PC-3 (cell line): ENCODE data around the gene GNG10. TPM values are rescaled to one million over a fixed set of nuclear protein-coding genes. Genes with fewer than 3 reads are reported as not detected.

Experiments used
- ATAC-seq: fragments of 200-7000 bp; cut with Tn5 transposase; 2 replicates; pipeline ENCODE4 v1.9.1; 2020; ENCODE audit warnings: mild to moderate bottlenecking, moderate library complexity
- BruUV-seq: library from RNA; stranded (reverse); fragments of 400-500 nt; replicated peaks from 2 replicates; lab custom pipeline; 2021; lab: Mats Ljungman, UMichigan
- CTCF ChIA-PET: fragments of 300-600 bp; sonication (Branson Sonifier 250); formaldehyde crosslinking; loops from one replicate; lab custom pipeline; 2022; ENCODE audit warnings: antibody characterized with exemption; lab: Charles Lee
- POLR2A ChIA-PET: fragments of 300-600 bp; sonication (Branson Sonifier 250); formaldehyde crosslinking; loops from one replicate; lab custom pipeline; 2022; ENCODE audit warnings: antibody characterized with exemption; ENCODE audit not compliant: unreplicated experiment; lab: Charles Lee
- DNase-seq: peaks from one replicate; pipeline ENCODE4 v3.0.0-alpha.2; 2015
- H2AFZ ChIP-seq: fragments of 300-600 bp; sonication (generic); 2 replicates; pipeline ENCODE4 v1.6.0; 2016; ENCODE audit warnings: antibody characterized with exemption, low read length
- H3F3A ChIP-seq: fragments of 300-600 bp; sonication (generic); one replicate; pipeline ENCODE4 v1.6.0; 2017; ENCODE audit warnings: antibody characterized with exemption, low read length, control low read depth, mild to moderate bottlenecking; ENCODE audit not compliant: unreplicated experiment
- H3K27ac ChIP-seq: fragments of 300-600 bp; sonication (generic); 2 replicates; pipeline ENCODE4 v1.5.1; 2016; ENCODE audit warnings: mild to moderate bottlenecking, low read length
- H3K27me3 ChIP-seq: fragments of 300-600 bp; sonication (generic); 2 replicates; pipeline ENCODE4 v1.6.1; 2016; ENCODE audit warnings: low read length, mixed read lengths
- H3K36me3 ChIP-seq: fragments of 300-600 bp; sonication (generic); 2 replicates; pipeline ENCODE4 v1.6.1; 2016; ENCODE audit warnings: low read depth, mixed run types, low read length, mixed read lengths
- H3K4me1 ChIP-seq: fragments of 300-600 bp; sonication (generic); 2 replicates; pipeline ENCODE4 v1.5.1; 2016; ENCODE audit warnings: low read length; ENCODE audit not compliant: insufficient read depth
- H3K4me2 ChIP-seq: fragments of 300-600 bp; sonication (generic); 2 replicates; pipeline ENCODE4 v1.6.0; 2016; ENCODE audit warnings: low read length
- H3K4me3 ChIP-seq: fragments of 300-600 bp; sonication (generic); 2 replicates; pipeline ENCODE4 v1.5.1; 2016; ENCODE audit warnings: mild to moderate bottlenecking, low read length, mixed read lengths
- H3K79me2 ChIP-seq: fragments of 300-600 bp; sonication (generic); 2 replicates; pipeline ENCODE4 v1.6.1; 2017; ENCODE audit warnings: low read length, mixed read lengths
- H3K9ac ChIP-seq: fragments of 300-600 bp; sonication (generic); 2 replicates; pipeline ENCODE4 v1.6.0; 2016; ENCODE audit warnings: mild to moderate bottlenecking, low read length
- H3K9me2 ChIP-seq: fragments of 300-600 bp; sonication (generic); replicated peaks from 2 replicates; pipeline ENCODE4 v1.6.1; 2016; ENCODE audit warnings: mixed run types, low read length, mixed read lengths
- H3K9me3 ChIP-seq: fragments of 300-600 bp; sonication (generic); 2 replicates; pipeline ENCODE4 v1.6.1; 2016; ENCODE audit warnings: low read length, mixed read lengths
- H4K20me1 ChIP-seq: fragments of 300-600 bp; sonication (generic); 2 replicates; pipeline ENCODE4 v1.6.1; 2016; ENCODE audit warnings: low read length, mixed read lengths
- CTCF ChIP-seq: fragments of 300-600 bp; sonication (generic); conservative IDR thresholded peaks from 2 replicates; pipeline ENCODE4 v1.5.1; 2017; ENCODE audit warnings: antibody characterized with exemption, low read depth, mild to moderate bottlenecking, low read length
- EZH2 ChIP-seq: fragments of 300-600 bp; sonication (generic); IDR thresholded peaks from one replicate; pipeline ENCODE4 v1.6.1; 2017; ENCODE audit warnings: antibody characterized with exemption, mild to moderate bottlenecking, low read length; ENCODE audit not compliant: unreplicated experiment
- EZH2phosphoT487 ChIP-seq: fragments of 300-600 bp; sonication (generic); IDR thresholded peaks from 2 replicates; pipeline ENCODE4 v1.6.1; 2018; ENCODE audit warnings: mild to moderate bottlenecking, antibody characterized with exemption, low read length, borderline replicate concordance
- intact Hi-C: fragments of 100-400 bp; cut with micrococcal nuclease; formaldehyde crosslinking; loops from 2 replicates; pipeline ENCODE4 v1.9.0; 2023
- total RNA-seq: library from RNA; depleted of rRNA; stranded (reverse); fragments of >200 nt; gene quantifications from 2 replicates; pipeline ENCODE4 v1.2.3, GENCODE V29; 2014

Gene GNG10
- total RNA-seq, 1 experiment from 2014 or later: 50.7 TPM

GRCh38 chr9:111630182-111630963 is 31.0 kb upstream of the GNG10 start:
- Histone ChIP-seq H3K36me3 (no peaks in the 10 kb centered on the region), H4K20me1 (peaks cover 35% of the 10 kb centered on the region), H3K4me1 (peaks cover 17% of the 10 kb centered on the region; the same call in 1 of the 2 replicates), H3F3A (no peaks in the 10 kb centered on the region), H3K27me3 (no peaks in the 10 kb centered on the region), H3K9me3 (no peaks in the 10 kb centered on the region), H3K9me2 (no peaks in the 10 kb centered on the region), H3K27ac (no peak overlapping the region), H2AFZ (peak overlapping the region; percentile 93), H3K9ac (peak overlapping the region; percentile 91), H3K79me2 (peaks cover 43% of the 10 kb centered on the region), H3K4me2 (peak overlapping the region; percentile 94), H3K4me3 (peak overlapping the region; percentile 93)
- DNase-seq (no peak), ATAC-seq (peak; percentile 45)
- ChIA-PET CTCF (no interaction called here), POLR2A (no interaction called here)
- intact Hi-C loops: no loop called here
- TSS peak; percentile 80 for BruUV-seq
- TF ChIP-seq EZH2 (no peak), EZH2phosphoT487 (no peak), CTCF (no peak)

- H3K9me2 ChIP-seq: no peaks in the 10 kb centered on the region
- intact Hi-C loops: no loop called here
- H3K9me3 ChIP-seq: no peaks in the 10 kb centered on the region
- ChIA-PET CTCF (no interaction called here), POLR2A (no interaction called here)
- peak overlapping the region; percentile 93 for H3K4me3 ChIP-seq
- H2AFZ ChIP-seq: peak overlapping the region; percentile 93
- TF ChIP-seq CTCF (no peak), EZH2phosphoT487 (no peak), EZH2 (no peak)
- ATAC-seq: no peak; the same call in 1 of the 2 replicates
- DNase-seq: no peak
- no peaks in the 10 kb centered on the region for H3K36me3 ChIP-seq
- BruUV-seq: no TSS peak
- peak overlapping the region; percentile 94 for H3K4me2 ChIP-seq
- H3K79me2 ChIP-seq: peaks cover 48% of the 10 kb centered on the region
- no peak overlapping the region for H3K27ac ChIP-seq
- peaks cover 17% of the 10 kb centered on the region; the same call in 1 of the 2 replicates for H3K4me1 ChIP-seq
- H3K27me3 ChIP-seq: no peaks in the 10 kb centered on the region
- peak overlapping the region; percentile 91 for H3K9ac ChIP-seq
- H4K20me1 ChIP-seq: peaks cover 40% of the 10 kb centered on the region
- no peaks in the 10 kb centered on the region for H3F3A ChIP-seq
Measured at GRCh38 chr9:111630964-111631213, 30.5 kb upstream of the GNG10 start.

GRCh38 chr9:111631214-111631971 is 30.0 kb upstream of the GNG10 start, which contains the start of gene DNAJC25:
Gene DNAJC25, plus strand, starts transcription at chr9:111631334. Its CDS starts 74 bp downstream, at chr9:111631408.
- no peak for TF ChIP-seq CTCF
- no peak for TF ChIP-seq EZH2
- TF ChIP-seq EZH2phosphoT487: no peak

More at GRCh38 chr9:111631214-111631971, 30.0 kb upstream of the GNG10 start, which contains the start of gene DNAJC25:
- ATAC-seq (peak; percentile 95), DNase-seq (peak; percentile 96)
- Histone ChIP-seq H3K79me2 (peaks cover 53% of the 10 kb centered on the region), H3K9me2 (no peaks in the 10 kb centered on the region), H3K4me3 (peak within 1 kb of the TSS; percentile 93), H4K20me1 (peaks cover 42% of the 10 kb centered on the region), H3K9me3 (no peaks in the 10 kb centered on the region), H3K9ac (peak within 1 kb of the TSS; percentile 91), H3K4me2 (peak within 1 kb of the TSS; percentile 94), H2AFZ (peak within 1 kb of the TSS; percentile 93), H3K36me3 (no peaks in the 10 kb centered on the region), H3K27me3 (no peaks in the 10 kb centered on the region), H3K4me1 (peaks cover 17% of the 10 kb centered on the region; the same call in 1 of the 2 replicates), H3F3A (no peaks in the 10 kb centered on the region), H3K27ac (0 out of 2 replicates have a peak within 1 kb of the TSS, but pooled peaks have one; percentile 29)
- no TSS peak for BruUV-seq
- ChIA-PET POLR2A (no interaction called here), CTCF (no interaction called here)
- intact Hi-C loops: no loop called here
